Aorta (tissue), 5 donors: Measurements from ENCODE around the gene EIF2D. TPM values are rescaled to one million over a fixed set of nuclear protein-coding genes. Genes with fewer than 3 reads are reported as not detected.
"Not testable (repeated sequence)": the region's sequence is repeated elsewhere in the genome, so short reads cannot be mapped to it uniquely, and the experiment has no call there.

Experiments
- ATAC-seq: fragments of 200-7000 bp; cut with Tn5 transposase; one replicate; pipeline ENCODE4 v1.9.1; 2022; ENCODE audit warnings: moderate library complexity; ENCODE audit not compliant: low FRiP score
- DNase-seq, 2 donors: peaks; one replicate each; pipeline ENCODE4 v3.0.0-alpha.2; 2020
- H3K27ac ChIP-seq, 2 donors: one replicate each; pipeline ENCODE4 v1.5.1; 2013; ENCODE audit warnings: low read length in 2 of 2, mild to moderate bottlenecking in 2 of 2, moderate library complexity in 2 of 2, control low read depth in 1 of 2, inconsistent platforms in 1 of 2, low read depth in 1 of 2
- H3K27me3 ChIP-seq, 2 donors: one replicate each; pipeline ENCODE4 v1.6.1; 2013; ENCODE audit warnings: control low read depth in 1 of 2, low read length in 1 of 2, mild to moderate bottlenecking in 1 of 2, moderate library complexity in 1 of 2; ENCODE audit not compliant: insufficient read depth in 2 of 2, control insufficient read depth in 1 of 2
- H3K36me3 ChIP-seq, 2 donors: one replicate each; pipeline ENCODE4 v1.6.1; 2013; ENCODE audit warnings: control low read depth in 1 of 2, low read length in 1 of 2, mild to moderate bottlenecking in 1 of 2; ENCODE audit not compliant: insufficient read depth in 2 of 2, control insufficient read depth in 1 of 2
- H3K4me1 ChIP-seq, 2 donors: one replicate each; pipeline ENCODE4 v1.6.1; 2013; ENCODE audit warnings: low read length in 2 of 2, control low read depth in 1 of 2, mild to moderate bottlenecking in 1 of 2, moderate library complexity in 1 of 2; ENCODE audit not compliant: insufficient read depth in 2 of 2, control insufficient read depth in 1 of 2
- H3K4me3 ChIP-seq, 2 donors: one replicate each; pipeline ENCODE4 v1.5.1; 2013; ENCODE audit warnings: low read length in 2 of 2, control low read depth in 1 of 2, mild to moderate bottlenecking in 1 of 2
- H3K9me3 ChIP-seq: one replicate; pipeline ENCODE4 v1.6.1; 2013; ENCODE audit warnings: mild to moderate bottlenecking, low read length; ENCODE audit not compliant: control insufficient read depth
- WGBS, 2 donors: extraction: QIAGEN DNeasy Blood & Tissue Kit; methylation state at CpG; one replicate each; pipeline ENCODE4 v1.1.7; 2013; 5-methylcytosine and 5-hydroxymethylcytosine counted together
- intact Hi-C, 2 donors: fragments of 100-400 bp; cut with DNase I; formaldehyde crosslinking; loops; one replicate each; pipeline versions ENCODE4 v1.14.2 to v1.15.0; 2022
- polyA plus RNA-seq, 2 donors: library from polyadenylated mRNA; stranded (reverse); fragments of 200-250 nt; gene quantifications; one replicate each; pipeline ENCODE4 v1.2.3, GENCODE V29; 2013
- total RNA-seq, 2 donors: library from RNA; stranded (reverse); fragmentation: NEBNext Ultra II Directional; extraction: Animal tissue kit (Norgen Biotek cat#: 25700); gene quantifications; one replicate each; pipeline ENCODE4 v1.2.1, GENCODE V29; 2021
- donor health status: healthy with polysubstance abuse.
- donor health status: Bipolar disorder and iron deficiency.
- donor health status: DM: no; HTN: no; CAD: no.
- donor health status: DM: no; HTN: no; CAD: no.
- donor health status: DM: yes; HTN: yes; CAD: no.

EIF2D gene
- total and polyA plus RNA-seq, 4 donors, result 26.2 to 48.3 (median 38.1) TPM

DNA sequence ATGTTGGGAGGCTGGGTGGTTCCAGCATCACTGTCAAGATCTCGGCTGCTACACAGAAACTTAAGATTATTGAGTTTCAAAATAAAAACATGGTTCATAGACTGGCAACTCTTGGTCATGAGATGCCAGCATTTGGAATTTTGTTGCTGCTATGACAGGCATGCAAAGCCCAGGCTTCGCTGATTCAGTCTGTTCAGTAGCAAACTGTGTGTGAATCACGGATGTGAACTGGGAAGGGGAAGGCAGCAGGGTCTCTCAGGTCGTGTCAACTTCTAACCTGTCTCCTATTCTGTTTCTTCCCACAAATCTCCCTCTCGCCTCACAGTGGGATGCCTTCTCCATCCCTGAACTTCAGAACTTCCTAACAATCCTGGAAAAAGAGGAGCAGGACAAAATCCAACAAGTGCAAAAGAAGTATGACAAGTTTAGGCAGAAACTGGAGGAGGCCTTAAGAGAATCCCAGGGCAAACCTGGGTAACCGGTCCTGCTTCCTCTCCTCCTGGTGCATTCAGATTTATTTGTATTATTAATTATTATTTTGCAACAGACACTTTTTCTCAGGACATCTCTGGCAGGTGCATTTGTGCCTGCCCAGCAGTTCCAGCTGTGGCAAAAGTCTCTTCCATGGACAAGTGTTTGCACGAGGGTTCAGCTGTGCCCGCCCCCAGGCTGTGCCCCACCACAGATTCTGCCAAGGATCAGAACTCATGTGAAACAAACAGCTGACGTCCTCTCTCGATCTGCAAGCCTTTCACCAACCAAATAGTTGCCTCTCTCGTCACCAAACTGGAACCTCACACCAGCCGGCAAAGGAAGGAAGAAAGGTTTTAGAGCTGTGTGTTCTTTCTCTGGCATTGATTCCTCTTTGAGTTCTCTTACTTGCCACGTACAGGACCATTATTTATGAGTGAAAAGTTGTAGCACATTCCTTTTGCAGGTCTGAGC is 25.5 kb downstream of the EIF2D start:
- Histone ChIP-seq H3K4me1 (no peaks in the 10 kb centered on the region), H3K36me3 (peaks cover 8% of the 10 kb centered on the region in 2 donors), H3K27ac (no peak overlapping the region), H3K9me3 (no peaks in the 10 kb centered on the region), H3K4me3 (no peak overlapping the region), H3K27me3 (no peaks in the 10 kb centered on the region)
- ATAC-seq (no peak), DNase-seq (no peak)
- 69 to 72% methylated on average over 13 of the region's 13 CpGs for WGBS, 2 donors
- intact Hi-C loops, result no loop called here

GRCh38 chr1:206584683-206585082 is 27.6 kb downstream of the EIF2D start:
- Histone ChIP-seq H3K4me3 (no peak overlapping the region), H3K27me3 (no peaks in the 10 kb centered on the region), H3K4me1 (no peaks in the 10 kb centered on the region), H3K27ac (no peak overlapping the region), H3K9me3 (no peaks in the 10 kb centered on the region), H3K36me3 (peaks cover 5 to 7% of the 10 kb centered on the region in 2 donors)
- ATAC-seq, result no peak
- WGBS, 2 donors, result 80 to 83% methylated on average over 4 of the region's 4 CpGs
- no peak for DNase-seq
- intact Hi-C loops, result loop anchor here in 1 of 2 donors (5.0 kb wide), 1 partner anchor 37 kb away; no protein-coding TSS in a partner anchor

GRCh38 chr1:206583707-206584648 is 28.3 kb downstream of the EIF2D start:
- Histone ChIP-seq H3K4me1 (no peaks in the 10 kb centered on the region), H3K9me3 (no peaks in the 10 kb centered on the region), H3K36me3 (peaks cover 5% of the 10 kb centered on the region in 2 donors), H3K27ac (no peak overlapping the region), H3K27me3 (no peaks in the 10 kb centered on the region), H3K4me3 (no peak overlapping the region)
- DNase-seq (peak; percentile 79 to 90), ATAC-seq (peak; percentile 74)
- 82 to 83% methylated on average over 16 of the region's 16 CpGs for WGBS, 2 donors
- intact Hi-C loops, result loop anchor here (1.0 to 5.0 kb wide), 4 partner anchors 37 to 94 kb away; no protein-coding TSS in a partner anchor

DNA sequence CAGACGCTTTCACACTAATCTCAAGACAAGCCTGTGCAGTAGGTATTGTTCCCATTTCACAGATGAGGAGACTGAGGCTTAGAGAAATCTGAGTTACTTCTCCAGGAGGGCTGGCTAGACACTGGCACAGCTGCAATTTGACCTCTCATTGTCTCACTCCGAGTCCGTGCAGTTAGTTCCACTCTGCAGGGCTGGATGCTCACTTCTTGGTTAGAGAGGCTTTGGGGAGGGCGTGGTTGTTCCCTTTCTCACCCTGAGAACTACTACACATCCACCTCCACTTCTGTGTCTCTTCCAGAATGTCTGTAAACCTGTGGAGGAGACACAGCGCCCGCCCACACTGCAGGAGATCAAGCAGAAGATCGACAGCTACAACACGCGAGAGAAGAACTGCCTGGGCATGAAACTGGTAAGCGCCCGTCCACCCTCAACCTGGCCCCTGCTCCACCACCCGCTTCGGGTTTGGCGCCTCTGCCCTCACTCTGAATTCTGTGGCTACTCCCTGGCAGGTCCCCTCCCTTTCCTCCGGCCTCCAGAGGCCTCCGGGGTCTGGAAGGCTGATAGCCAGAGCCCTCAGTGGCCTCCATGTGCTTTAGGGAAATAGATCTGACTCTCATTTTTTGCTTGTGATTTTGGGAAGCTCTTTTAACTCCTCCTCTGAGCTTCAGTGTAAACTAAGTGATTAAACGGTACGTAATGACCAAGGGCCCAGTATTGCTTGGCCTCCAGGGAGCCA is 29.1 kb downstream of the EIF2D start:
- Histone ChIP-seq H3K4me3 (no peak overlapping the region), H3K27ac (no peak overlapping the region), H3K36me3 (peaks cover 5% of the 10 kb centered on the region in 2 donors), H3K27me3 (no peaks in the 10 kb centered on the region), H3K9me3 (no peaks in the 10 kb centered on the region), H3K4me1 (no peaks in the 10 kb centered on the region)
- intact Hi-C loops, result loop anchor here (1.0 to 5.0 kb wide), 4 partner anchors 36 to 93 kb away; no protein-coding TSS in a partner anchor
- DNase-seq, result no peak
- 65 to 66% methylated on average over 18 of the region's 18 CpGs for WGBS, 2 donors
- ATAC-seq, result no peak

DNA sequence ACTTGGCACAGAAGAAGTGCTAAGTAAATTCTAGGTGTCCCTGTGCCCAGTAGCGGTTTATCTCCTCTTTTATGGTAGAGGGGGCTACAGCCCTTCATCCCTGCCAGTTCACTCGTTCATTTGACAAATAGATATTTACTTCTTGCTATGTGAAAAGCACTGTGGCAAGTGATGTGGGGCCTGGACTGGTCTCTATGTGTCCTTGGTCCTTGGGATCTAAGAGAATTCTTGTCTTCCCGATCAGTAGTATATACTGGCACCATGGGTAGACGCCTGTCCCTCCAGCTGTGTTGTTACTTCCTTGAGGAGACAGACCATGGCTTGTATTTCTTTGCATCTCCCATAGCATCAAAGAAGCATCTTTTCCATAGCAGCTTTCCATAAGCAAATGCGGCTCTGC is 29.7 kb downstream of the EIF2D start:
- intact Hi-C loops, result loop anchor here (2.0 to 5.0 kb wide), 3 partner anchors 35 to 92 kb away; no protein-coding TSS in a partner anchor
- no peak overlapping the region for H3K4me3 ChIP-seq
- H3K9me3 ChIP-seq, result no peaks in the 10 kb centered on the region
- DNase-seq, result no peak
- ATAC-seq, result no peak
- no peaks in the 10 kb centered on the region for H3K27me3 ChIP-seq
- H3K36me3 ChIP-seq, result peaks cover 5% of the 10 kb centered on the region in 2 donors
- H3K27ac ChIP-seq, result no peak overlapping the region
- H3K4me1 ChIP-seq, result no peaks in the 10 kb centered on the region
- WGBS, 2 donors, result 89 to 96% methylated on average over 5 of the region's 5 CpGs

GRCh38 chr1:206581571-206581981 is 30.7 kb downstream of the EIF2D start:
- H3K4me1 ChIP-seq, result no peaks in the 10 kb centered on the region
- intact Hi-C loops, result loop anchor here in 1 of 2 donors (5.0 kb wide), 1 partner anchor 34 kb away; no protein-coding TSS in a partner anchor

GRCh38 chr1:206581114-206581497 is 31.2 kb downstream of the EIF2D start:
- not testable (repeated sequence) for ATAC-seq, H3K4me3 ChIP-seq, H3K27me3 ChIP-seq, H3K27ac ChIP-seq, DNase-seq, H3K4me1 ChIP-seq, H3K36me3 ChIP-seq, H3K9me3 ChIP-seq
- intact Hi-C loops, result loop anchor here in 1 of 2 donors (5.0 kb wide), 1 partner anchor 34 kb away; no protein-coding TSS in a partner anchor
- WGBS, 2 donors, result 96 to 97% methylated on average over 7 of the region's 7 CpGs

More at GRCh38 chr1:206581571-206581981, 30.7 kb downstream of the EIF2D start:
- ATAC-seq (no peak), DNase-seq (peak in 1 of 2 donors; percentile 67)
- Histone ChIP-seq H3K27me3 (no peaks in the 10 kb centered on the region), H3K4me3 (no peak overlapping the region), H3K36me3 (peaks cover 2 to 5% of the 10 kb centered on the region in 2 donors), H3K9me3 (no peaks in the 10 kb centered on the region), H3K27ac (no peak overlapping the region)
- WGBS, 2 donors, result 79 to 82% methylated on average over 10 of the region's 10 CpGs
